ENCODE data around the gene CHRDL2.

CHRDL2 gene

GRCh38 chr11:74710281-74710938, 20.8 kb downstream of the CHRDL2 start:
- peak; percentile 33 for DNase-seq

DNA sequence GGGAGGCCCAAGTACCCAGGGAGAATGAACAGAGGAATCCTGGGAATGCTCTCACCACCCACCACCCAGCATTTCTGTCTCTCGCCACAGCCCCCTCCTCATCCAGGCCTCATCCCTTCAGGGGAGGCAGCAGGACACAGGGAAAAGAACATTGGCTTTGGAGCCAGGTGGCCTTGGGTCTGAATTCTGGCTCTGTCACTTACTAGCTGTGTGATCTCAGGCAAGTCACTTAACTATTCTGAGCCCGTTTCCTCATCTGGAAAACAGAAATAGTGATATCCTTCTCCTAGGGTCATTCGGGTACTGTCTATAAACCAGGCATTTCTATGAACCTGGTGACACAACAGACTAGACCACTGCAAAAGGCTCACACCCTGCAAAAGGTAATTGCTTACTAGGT, 22.1 kb downstream of the CHRDL2 start:
- DNase-seq = no peak

GRCh38 chr11:74707602-74708510, 23.4 kb downstream of the CHRDL2 start:
- no peak for DNase-seq

- DNase-seq = no peak
Observed at GRCh38 chr11:74707182-74707581, 24.0 kb downstream of the CHRDL2 start.

GRCh38 chr11:74703211-74703610, 28.0 kb downstream of the CHRDL2 start:
- no peak for DNase-seq

- peak; percentile 70 for DNase-seq
Observed at GRCh38 chr11:74702383-74703007, 28.7 kb downstream of the CHRDL2 start.

- DNase-seq = no peak
Observed at GRCh38 chr11:74701351-74701750, 29.9 kb downstream of the CHRDL2 start.

DNA sequence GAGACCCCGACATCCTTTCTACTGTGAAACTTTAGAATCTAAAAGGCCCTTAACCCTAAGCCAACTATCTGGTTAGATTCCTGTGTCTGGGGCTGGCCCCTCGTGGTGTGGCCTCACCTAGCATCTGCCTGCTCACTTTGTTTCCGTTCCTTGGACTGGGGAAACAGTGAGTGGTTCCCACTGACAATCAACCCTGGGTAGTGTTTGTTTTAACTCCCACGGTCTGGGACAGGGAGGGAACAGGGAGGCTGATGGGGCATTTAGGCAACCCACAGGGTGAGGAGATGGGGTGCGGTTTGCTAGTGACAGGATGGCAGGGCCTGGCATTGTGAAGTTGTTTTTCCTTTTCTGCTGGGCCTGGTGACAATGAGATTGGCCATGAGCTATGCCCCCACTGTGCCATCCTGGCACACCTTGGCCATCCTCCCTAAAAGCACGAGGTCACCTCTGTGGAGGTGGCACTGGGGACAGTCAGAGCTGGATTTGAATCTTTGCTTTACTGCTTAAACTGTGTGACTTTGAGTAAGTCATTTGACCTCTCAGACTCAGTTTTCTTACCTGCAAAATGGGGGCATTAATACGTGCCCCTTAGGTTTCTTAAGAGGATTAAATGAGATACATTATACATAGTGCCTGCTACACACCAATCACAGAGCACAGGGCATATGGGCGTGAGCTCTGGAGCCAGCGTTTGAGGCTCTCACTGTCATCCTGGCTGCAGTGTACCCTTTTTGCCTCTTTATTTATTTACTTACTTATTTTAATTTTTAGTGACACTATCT, 31.4 kb downstream of the CHRDL2 start:
- no peak for DNase-seq

- DNase-seq = no peak
Observed at GRCh38 chr11:74697722-74698121, 33.5 kb downstream of the CHRDL2 start.

DNA sequence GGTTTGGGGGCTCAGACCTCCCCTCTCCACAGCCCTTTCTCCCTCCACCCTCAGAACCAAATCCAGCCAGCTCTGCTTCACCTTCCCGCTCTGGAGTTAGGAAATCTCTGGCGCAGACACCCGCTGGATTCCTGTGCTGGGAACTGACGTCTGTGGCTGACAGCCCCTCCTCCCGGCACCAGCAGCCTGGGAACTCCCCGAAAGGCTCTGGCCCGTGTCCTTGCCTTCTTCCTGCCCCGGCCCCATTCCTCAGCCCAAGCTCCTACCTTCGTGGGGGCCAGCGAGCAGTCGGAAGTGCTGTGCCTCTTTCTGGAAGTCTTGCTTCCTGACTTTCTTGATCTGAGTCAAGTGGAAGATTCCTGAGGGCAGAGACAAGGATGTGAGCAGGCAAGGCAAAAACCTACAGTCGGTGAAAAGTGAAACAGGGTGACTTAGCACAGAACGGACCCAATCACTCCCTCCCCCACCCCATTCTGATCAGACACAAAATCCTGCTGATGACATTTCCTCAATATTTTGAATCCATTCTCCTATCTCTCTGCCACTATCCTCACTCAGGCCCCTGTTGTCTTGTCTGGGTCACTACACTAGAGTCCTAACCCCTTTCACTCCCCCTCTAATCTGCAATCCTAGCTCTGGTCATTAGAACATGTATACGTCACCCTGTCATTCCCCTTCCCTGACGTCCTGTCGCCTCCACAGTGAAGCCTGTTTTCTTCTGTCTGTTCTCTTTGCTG, 34.1 kb downstream of the CHRDL2 start:
- peak; percentile 69 for DNase-seq

GRCh38 chr11:74696500-74696899, 34.7 kb downstream of the CHRDL2 start:
- DNase-seq = no peak

DNA sequence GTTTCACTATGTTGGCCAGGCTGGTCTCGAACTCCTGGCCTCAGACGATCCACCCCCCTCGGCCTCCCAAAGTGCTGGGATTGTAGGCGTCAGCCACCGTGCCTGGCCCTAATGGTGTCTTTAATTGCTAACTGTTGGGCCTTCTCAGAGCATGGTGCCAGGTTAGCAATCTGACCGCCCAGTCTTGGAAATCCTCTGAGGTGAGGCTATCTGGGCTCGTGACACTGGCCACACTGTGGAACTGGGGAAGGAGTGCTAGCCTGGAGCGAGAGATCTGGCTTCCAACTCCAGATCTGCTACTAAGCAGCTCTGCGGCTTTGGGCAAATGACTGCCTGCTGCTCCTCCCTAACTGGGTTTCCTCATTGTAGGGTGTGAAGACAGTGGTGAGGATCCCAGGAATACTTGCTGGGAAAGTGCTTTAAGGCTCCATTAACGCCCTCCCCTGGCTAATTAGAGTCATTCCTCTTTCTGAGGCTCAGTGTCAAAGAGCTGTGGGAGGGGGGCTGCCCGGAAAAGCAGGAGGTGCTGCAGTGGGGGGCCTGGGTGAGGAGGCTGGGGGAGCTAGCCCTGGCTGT, 35.4 kb downstream of the CHRDL2 start:
- no peak for DNase-seq

DNA sequence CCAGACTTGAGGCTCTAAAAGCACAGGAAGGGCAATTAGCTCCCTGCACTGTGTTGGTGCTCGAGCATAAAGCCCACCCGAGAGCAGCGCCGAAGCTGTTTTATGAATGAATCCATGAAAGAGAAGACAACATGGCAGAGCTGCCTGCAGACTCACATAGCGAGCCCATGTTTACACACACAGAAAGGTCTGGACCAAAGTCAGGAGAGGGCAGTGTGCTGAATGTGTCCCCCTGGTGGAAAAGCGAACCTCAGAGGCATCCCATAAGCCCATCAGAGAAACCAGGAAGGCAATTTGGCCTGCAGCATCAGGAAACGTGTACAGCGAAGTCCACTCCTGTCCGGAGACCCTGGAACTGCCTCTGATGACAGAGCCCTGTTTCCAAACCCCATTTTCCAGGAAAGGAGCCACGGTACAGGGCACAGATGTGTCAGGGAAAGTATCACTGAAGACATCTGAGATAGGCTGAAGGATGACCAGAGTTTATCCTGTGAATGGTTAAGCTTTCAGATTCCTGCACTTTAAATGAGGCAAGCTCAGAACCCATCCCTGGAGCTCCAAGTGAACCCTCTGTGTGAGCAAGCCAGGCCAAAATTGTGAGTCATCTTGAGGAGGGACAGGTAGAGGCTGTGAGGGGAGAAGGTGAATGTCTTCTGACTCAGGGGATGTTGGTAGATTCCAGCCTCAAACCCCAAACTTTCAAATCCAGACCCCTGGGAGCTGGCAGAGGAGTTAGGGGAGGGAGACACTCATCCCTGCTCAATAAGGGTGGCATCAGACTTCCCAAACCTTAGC, 36.9 kb downstream of the CHRDL2 start:
- no peak for DNase-seq

DNA sequence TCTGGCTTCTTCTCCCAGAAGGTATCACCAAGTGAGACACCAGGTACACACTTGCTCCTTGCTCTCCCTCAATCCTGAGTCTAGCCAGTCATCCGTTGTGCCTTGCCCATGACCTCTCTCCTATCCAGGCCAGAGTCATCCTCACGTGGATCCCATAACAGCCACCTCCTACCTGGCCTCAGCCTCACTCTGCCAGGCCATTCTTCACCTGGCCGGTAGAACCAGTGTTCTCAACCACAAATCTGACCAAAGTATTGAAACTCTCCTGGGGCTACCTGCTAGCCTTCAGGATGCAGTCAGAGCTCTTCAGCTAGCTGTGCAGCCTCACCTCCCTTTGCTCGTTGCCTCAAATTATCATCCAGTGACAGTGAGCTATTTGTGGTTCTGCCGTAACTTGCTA, 37.7 kb downstream of the CHRDL2 start:
- DNase-seq = no peak

DNA sequence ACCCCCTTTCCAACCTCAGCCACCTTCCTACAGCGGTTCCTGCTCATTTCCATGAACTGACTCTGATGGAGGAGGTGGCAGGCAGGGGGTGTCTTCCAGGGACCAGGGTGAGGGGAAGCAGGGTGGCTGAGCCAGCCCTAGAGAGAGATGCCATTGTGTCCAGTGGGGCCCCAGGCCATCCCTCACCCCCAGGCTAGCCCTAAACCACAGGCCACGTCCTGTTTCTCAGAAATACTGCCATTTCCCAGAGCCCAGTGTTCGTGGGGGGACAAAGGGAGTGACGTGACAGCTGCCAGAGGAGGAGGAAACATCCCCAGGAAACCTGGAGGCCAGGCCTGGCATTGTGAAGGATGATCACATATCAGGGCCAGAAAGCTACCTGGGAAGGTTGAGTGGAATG, 39.5 kb downstream of the CHRDL2 start:
- no peak for DNase-seq

- DNase-seq = no peak
Observed at GRCh38 chr11:74689666-74690065, 41.6 kb downstream of the CHRDL2 start.

DNA sequence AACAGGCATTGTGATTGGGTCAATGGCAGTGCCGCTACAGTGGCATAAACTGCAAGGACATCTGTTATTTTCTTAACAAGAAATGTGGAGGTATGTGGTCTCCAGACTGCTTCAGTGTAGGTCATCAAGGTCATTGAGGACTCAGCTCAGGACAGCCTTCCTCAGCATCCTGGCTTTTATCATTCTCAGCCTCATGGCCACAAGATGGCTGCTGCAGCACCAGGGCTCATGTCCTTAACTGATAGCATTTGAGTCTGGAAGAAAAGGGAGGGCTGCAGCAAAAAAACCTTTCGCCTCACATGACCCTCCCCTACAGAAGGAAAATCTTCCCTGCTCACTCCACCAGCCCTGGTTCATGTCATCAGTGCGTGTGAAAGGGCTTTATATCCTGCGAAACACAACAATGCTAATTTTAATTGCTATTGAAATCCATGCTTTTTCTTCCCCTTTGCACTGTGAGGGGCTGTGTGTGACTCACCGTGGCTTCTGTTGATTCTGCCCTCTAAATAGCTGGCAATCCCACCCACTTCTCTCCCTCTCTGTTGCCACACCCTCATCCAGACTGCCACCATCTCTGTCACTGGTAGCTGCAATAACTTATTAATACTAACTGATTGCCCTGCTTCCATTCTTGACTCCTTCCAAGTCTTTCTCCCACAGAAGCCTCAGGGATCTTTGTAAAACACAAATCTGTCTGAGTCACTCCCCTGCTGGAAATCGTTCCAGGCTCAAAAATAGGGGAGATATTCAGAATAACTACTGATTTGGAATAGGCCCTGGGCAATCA, 43.8 kb downstream of the CHRDL2 start:
- peak; percentile 60 for DNase-seq

DNA sequence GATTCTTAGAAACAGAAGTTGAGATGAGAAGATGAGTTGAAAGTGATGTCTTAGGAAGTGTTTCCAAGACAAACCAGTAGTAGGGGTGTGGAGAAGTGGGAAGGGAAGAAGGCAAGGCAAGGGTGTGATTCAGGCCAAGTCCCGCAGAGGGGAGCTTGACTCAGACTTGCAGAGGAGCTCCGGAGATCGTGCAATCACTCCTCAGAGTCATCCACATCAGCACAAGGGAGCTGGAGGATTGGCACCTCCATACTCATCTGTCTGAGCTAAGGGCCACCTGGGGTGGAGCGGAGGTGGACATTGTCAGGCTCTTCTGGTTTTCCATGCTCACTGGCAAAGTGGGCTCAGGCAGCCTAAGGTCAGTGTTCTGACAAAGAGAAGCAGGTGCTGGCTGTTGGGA, 44.4 kb downstream of the CHRDL2 start:
- DNase-seq = peak; percentile 46

GRCh38 chr11:74685905-74686304, 45.3 kb downstream of the CHRDL2 start:
- no peak for DNase-seq

GRCh38 chr11:74685338-74685737, 45.9 kb downstream of the CHRDL2 start:
- no peak for DNase-seq
